Natural killer cell (primary cell): ENCODE results near the gene PRRG3. TPM values are rescaled to one million over a fixed set of nuclear protein-coding genes. Genes with fewer than 3 reads are reported as not detected.

Source experiments
- ATAC-seq, 3 donors: fragments of 150-1000 bp in 2 of 3; fragments of 200-7000 bp in 1 of 3; cut with Tn5 transposase; 1 replicate in 1 of 3; 2 replicates in 2 of 3; pipeline ENCODE4 v1.10.0; 2021; ENCODE audit warnings: mild to moderate bottlenecking in 2 of 3, moderate library complexity in 2 of 3
- DNase-seq, 2 donors: peaks; one replicate each; pipeline versions ENCODE4 v3.0.0 to v3.0.0-alpha.2; 2013 to 2021; ENCODE audit warnings: mixed read lengths in 1 of 2
- H3K27ac ChIP-seq: one replicate; pipeline ENCODE4 v1.5.1; 2013; ENCODE audit warnings: mild to moderate bottlenecking, low read length
- H3K27me3 ChIP-seq: one replicate; pipeline ENCODE4 v1.6.1; 2013; ENCODE audit warnings: low read length; ENCODE audit not compliant: control insufficient read depth, insufficient read depth
- H3K36me3 ChIP-seq: one replicate; pipeline ENCODE4 v1.6.1; 2013; ENCODE audit warnings: low read length; ENCODE audit not compliant: control insufficient read depth, insufficient read depth
- H3K4me1 ChIP-seq: one replicate; pipeline ENCODE4 v1.6.1; 2013; ENCODE audit warnings: low read length; ENCODE audit not compliant: control insufficient read depth, insufficient read depth
- H3K4me3 ChIP-seq: one replicate; pipeline ENCODE4 v1.5.1; 2013; ENCODE audit warnings: low read length
- H3K9me3 ChIP-seq: one replicate; pipeline ENCODE4 v1.6.1; 2013; ENCODE audit warnings: low read length; ENCODE audit not compliant: control insufficient read depth, insufficient read depth
- H3K27ac Mint-ChIP-seq, 2 donors: one replicate each; pipeline ENCODE4 v1.8.0; 2022; ENCODE audit warnings: mild to moderate bottlenecking in 2 of 2, mixed read lengths in 2 of 2, moderate library complexity in 1 of 2
- H3K27me3 Mint-ChIP-seq, 2 donors: one replicate each; pipeline ENCODE4 v1.8.0; 2022; ENCODE audit warnings: low read depth in 2 of 2, mixed read lengths in 2 of 2
- H3K36me3 Mint-ChIP-seq: one replicate; pipeline ENCODE4 v1.8.0; 2022; ENCODE audit warnings: mixed read lengths
- H3K4me1 Mint-ChIP-seq, 2 donors: one replicate each; pipeline ENCODE4 v1.8.0; 2022; ENCODE audit warnings: mixed read lengths in 2 of 2
- H3K4me3 Mint-ChIP-seq: one replicate; pipeline ENCODE4 v1.8.0; 2022; ENCODE audit warnings: mild to moderate bottlenecking, moderate library complexity, mixed read lengths
- H3K9me3 Mint-ChIP-seq, 2 donors: one replicate each; pipeline ENCODE4 v1.8.0; 2022; ENCODE audit warnings: mixed read lengths in 2 of 2
- CTCF ChIP-seq: fragments of 200-600 bp; IDR thresholded peaks from one replicate; pipeline ENCODE4 v1.8.0; 2022; ENCODE audit warnings: antibody characterized with exemption
- WGBS: methylation state at CpG from one replicate; pipeline ENCODE4 v1.1.7; 2013; ENCODE audit warnings: missing lambda C conversion rate; ENCODE audit not compliant: insufficient coverage; 5-methylcytosine and 5-hydroxymethylcytosine counted together
- intact Hi-C: fragments of 100-400 bp; cut with micrococcal nuclease; formaldehyde crosslinking; loops from one replicate; pipeline ENCODE4 v1.14.2; 2022
- total RNA-seq, 4 donors: library from RNA; stranded (reverse); fragments of 120-200 nt in 1 of 4; gene quantifications; one replicate each; pipeline versions ENCODE4 v1.2.3 to v1.2.4, GENCODE V29; 2013 to 2022

Gene PRRG3
- total RNA-seq, 3 donors from 2014 or later (not counting 1 experiment from before 2014, with no cell fraction given) = not detected

- DNase-seq (no peak), ATAC-seq (no peak)
- Mint-ChIP-seq H3K27ac (no peak overlapping the region), H3K36me3 (no peaks in the 10 kb centered on the region), H3K4me3 (no peak overlapping the region), H3K4me1 (no peaks in the 10 kb centered on the region), H3K27me3 (peaks cover 2 to 7% of the 10 kb centered on the region in 2 donors), H3K9me3 (no peaks in the 10 kb centered on the region)
- intact Hi-C loops = no loop called here
- H3K27me3 ChIP-seq = no peaks in the 10 kb centered on the region
- 64% methylated on average over 4 of the region's 4 CpGs for WGBS
- TF ChIP-seq CTCF = no peak
- no peak overlapping the region for H3K27ac ChIP-seq
- no peaks in the 10 kb centered on the region for H3K36me3 ChIP-seq
- H3K4me3 ChIP-seq = no peak overlapping the region
- no peaks in the 10 kb centered on the region for H3K4me1 ChIP-seq
- no peaks in the 10 kb centered on the region for H3K9me3 ChIP-seq
Measured at GRCh38 chrX:151741606-151742005, 46.3 kb downstream of the PRRG3 start.

- intact Hi-C loops = no loop called here
- Mint-ChIP-seq H3K27ac (no peak overlapping the region), H3K4me3 (no peak overlapping the region), H3K9me3 (no peaks in the 10 kb centered on the region), H3K36me3 (no peaks in the 10 kb centered on the region), H3K4me1 (no peaks in the 10 kb centered on the region), H3K27me3 (peaks cover 2 to 7% of the 10 kb centered on the region in 2 donors)
- DNase-seq (no peak), ATAC-seq (no peak)
- Histone ChIP-seq H3K4me1 (no peaks in the 10 kb centered on the region), H3K27me3 (no peaks in the 10 kb centered on the region), H3K27ac (no peak overlapping the region), H3K9me3 (no peaks in the 10 kb centered on the region), H3K36me3 (no peaks in the 10 kb centered on the region), H3K4me3 (no peak overlapping the region)
- no peak for TF ChIP-seq CTCF
- WGBS = 82% methylated on average over 5 of the region's 5 CpGs
Measured at GRCh38 chrX:151742311-151742710, 47.1 kb downstream of the PRRG3 start.

GRCh38 chrX:151743651-151744470 lies 48.6 kb downstream of the PRRG3 start:
- Mint-ChIP-seq H3K27me3 (peaks cover 2 to 7% of the 10 kb centered on the region in 2 donors), H3K4me3 (no peak overlapping the region), H3K9me3 (no peaks in the 10 kb centered on the region), H3K36me3 (no peaks in the 10 kb centered on the region), H3K4me1 (no peaks in the 10 kb centered on the region), H3K27ac (no peak overlapping the region)
- Histone ChIP-seq H3K36me3 (no peaks in the 10 kb centered on the region), H3K27me3 (no peaks in the 10 kb centered on the region), H3K4me3 (no peak overlapping the region), H3K27ac (no peak overlapping the region), H3K9me3 (no peaks in the 10 kb centered on the region), H3K4me1 (no peaks in the 10 kb centered on the region)
- no peak for DNase-seq
- 94% methylated on average over 21 of the region's 21 CpGs for WGBS
- intact Hi-C loops = no loop called here
- TF ChIP-seq CTCF = no peak
- ATAC-seq = no peak

- Histone ChIP-seq H3K27ac (no peak overlapping the region), H3K9me3 (no peaks in the 10 kb centered on the region), H3K4me1 (no peaks in the 10 kb centered on the region), H3K4me3 (no peak overlapping the region), H3K36me3 (no peaks in the 10 kb centered on the region), H3K27me3 (no peaks in the 10 kb centered on the region)
- TF ChIP-seq CTCF = no peak
- H3K9me3 Mint-ChIP-seq = no peaks in the 10 kb centered on the region
- peaks cover 3 to 11% of the 10 kb centered on the region in 2 donors for H3K27me3 Mint-ChIP-seq
- DNase-seq (no peak), ATAC-seq (no peak)
- WGBS = 87% methylated on average over 5 of the region's 6 CpGs
- intact Hi-C loops = no loop called here
- H3K4me1 Mint-ChIP-seq = no peaks in the 10 kb centered on the region
- no peaks in the 10 kb centered on the region for H3K36me3 Mint-ChIP-seq
- H3K4me3 Mint-ChIP-seq = no peak overlapping the region
- H3K27ac Mint-ChIP-seq = no peak overlapping the region
Measured at GRCh38 chrX:151745651-151746050, 50.4 kb downstream of the PRRG3 start.
